Measurements from ENCODE around the gene LSM10. TPM values are rescaled to one million over a fixed set of nuclear protein-coding genes. Genes with fewer than 3 reads are reported as not detected.
A peak's percentile ranks its signal among the peaks of the same experiment; 100 is the strongest.

Gene LSM10
- total and polyA plus RNA-seq, 9 of the 15 experiments (the other 6 are each of a cell fraction or from before 2014, with no cell fraction given): 13.2 to 146 (median 68.9) TPM

DNA sequence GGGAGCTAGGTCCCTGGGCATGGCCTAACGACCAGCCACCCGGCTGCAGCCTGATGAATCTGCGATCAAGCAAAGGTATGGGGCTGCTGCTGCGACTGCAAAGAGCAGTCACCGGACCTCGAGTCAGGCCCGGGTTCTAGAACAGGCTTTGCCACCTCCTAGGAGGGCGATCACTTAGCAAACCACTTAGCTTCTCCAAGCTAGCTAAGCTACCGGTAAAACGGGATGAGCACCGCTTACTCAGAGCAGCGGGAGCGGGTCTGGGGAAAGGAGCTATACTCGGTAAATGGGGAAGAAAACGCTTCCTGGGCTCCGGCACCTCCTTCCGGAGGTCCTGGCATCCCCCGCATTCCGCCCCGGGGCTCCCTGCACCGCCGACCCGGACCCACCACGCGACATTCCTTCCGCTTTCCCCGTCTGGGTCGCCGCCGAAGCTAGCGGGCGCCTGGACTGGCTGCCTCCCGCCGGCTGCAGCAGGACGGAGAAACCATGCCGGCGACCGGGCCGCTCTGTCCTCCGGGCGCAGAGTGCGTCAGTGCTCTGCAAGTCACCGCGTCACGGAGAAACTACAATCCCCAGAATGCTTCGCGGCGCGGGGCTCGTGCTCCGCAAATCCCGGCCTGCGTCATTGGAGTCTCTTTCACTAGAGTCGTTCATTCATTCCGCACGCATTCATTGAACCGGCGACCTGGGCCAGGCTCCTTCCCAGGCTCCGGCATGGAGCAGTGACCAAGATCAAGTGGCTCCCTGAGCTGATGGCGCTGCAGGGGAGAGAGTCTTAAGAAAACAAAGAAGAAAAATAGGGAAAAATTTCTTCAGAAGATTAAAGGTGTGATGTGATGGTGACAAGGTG lies at the start of gene LSM10 (continued):
- TF ChIP-seq RNF2 (IDR thresholded peaks at IDR 0.05) (no peak; the same call in 1 of the 2 replicates), ZNF707 (CRISPR knock-in tag; conservative IDR thresholded peaks at IDR 0.05) (no peak), ZNF77 (CRISPR knock-in tag; IDR thresholded peaks at IDR 0.05) (no peak), HMG20A (CRISPR knock-in tag; conservative IDR thresholded peaks at IDR 0.05) (no peak), ZBTB17 (CRISPR knock-in tag; IDR thresholded peaks at IDR 0.05) (peak; percentile 17; the same call in 1 of the 2 replicates), CREB3 (tag; conservative IDR thresholded peaks at IDR 0.05; ENCODE audit: low read depth) (no peak), SMARCC2 (IDR thresholded peaks at IDR 0.05; ENCODE audit: low read depth) (no peak), FOXO4 (CRISPR knock-in tag; IDR thresholded peaks at IDR 0.05) (no peak), TCFL5 (CRISPR knock-in tag; conservative IDR thresholded peaks at IDR 0.05) (no peak), BHLHE40 (IDR thresholded peaks at IDR 0.05; ENCODE audit: low read length) (peak; percentile 89), ZNF57 (CRISPR knock-in tag; IDR thresholded peaks at IDR 0.05) (no peak), MCM5 (IDR thresholded peaks at IDR 0.05; ENCODE audit: low read depth) (no peak), XRCC5 (IDR thresholded peaks at IDR 0.05; ENCODE audit: low read depth, low read length) (peak; percentile 73)
- TF ChIP-seq, protein P1, sequence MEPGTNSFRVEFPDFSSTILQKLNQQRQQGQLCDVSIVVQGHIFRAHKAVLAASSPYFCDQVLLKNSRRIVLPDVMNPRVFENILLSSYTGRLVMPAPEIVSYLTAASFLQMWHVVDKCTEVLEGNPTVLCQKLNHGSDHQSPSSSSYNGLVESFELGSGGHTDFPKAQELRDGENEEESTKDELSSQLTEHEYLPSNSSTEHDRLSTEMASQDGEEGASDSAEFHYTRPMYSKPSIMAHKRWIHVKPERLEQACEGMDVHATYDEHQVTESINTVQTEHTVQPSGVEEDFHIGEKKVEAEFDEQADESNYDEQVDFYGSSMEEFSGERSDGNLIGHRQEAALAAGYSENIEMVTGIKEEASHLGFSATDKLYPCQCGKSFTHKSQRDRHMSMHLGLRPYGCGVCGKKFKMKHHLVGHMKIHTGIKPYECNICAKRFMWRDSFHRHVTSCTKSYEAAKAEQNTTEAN (CRISPR knock-in tag; IDR thresholded peaks at IDR 0.05): peak; percentile 73; the same call in 1 of the 2 replicates
- TF ChIP-seq, protein P2, sequence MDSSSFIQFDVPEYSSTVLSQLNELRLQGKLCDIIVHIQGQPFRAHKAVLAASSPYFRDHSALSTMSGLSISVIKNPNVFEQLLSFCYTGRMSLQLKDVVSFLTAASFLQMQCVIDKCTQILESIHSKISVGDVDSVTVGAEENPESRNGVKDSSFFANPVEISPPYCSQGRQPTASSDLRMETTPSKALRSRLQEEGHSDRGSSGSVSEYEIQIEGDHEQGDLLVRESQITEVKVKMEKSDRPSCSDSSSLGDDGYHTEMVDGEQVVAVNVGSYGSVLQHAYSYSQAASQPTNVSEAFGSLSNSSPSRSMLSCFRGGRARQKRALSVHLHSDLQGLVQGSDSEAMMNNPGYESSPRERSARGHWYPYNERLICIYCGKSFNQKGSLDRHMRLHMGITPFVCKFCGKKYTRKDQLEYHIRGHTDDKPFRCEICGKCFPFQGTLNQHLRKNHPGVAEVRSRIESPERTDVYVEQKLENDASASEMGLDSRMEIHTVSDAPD (CRISPR knock-in tag; IDR thresholded peaks at IDR 0.05): no peak
- TF ChIP-seq, protein P3, sequence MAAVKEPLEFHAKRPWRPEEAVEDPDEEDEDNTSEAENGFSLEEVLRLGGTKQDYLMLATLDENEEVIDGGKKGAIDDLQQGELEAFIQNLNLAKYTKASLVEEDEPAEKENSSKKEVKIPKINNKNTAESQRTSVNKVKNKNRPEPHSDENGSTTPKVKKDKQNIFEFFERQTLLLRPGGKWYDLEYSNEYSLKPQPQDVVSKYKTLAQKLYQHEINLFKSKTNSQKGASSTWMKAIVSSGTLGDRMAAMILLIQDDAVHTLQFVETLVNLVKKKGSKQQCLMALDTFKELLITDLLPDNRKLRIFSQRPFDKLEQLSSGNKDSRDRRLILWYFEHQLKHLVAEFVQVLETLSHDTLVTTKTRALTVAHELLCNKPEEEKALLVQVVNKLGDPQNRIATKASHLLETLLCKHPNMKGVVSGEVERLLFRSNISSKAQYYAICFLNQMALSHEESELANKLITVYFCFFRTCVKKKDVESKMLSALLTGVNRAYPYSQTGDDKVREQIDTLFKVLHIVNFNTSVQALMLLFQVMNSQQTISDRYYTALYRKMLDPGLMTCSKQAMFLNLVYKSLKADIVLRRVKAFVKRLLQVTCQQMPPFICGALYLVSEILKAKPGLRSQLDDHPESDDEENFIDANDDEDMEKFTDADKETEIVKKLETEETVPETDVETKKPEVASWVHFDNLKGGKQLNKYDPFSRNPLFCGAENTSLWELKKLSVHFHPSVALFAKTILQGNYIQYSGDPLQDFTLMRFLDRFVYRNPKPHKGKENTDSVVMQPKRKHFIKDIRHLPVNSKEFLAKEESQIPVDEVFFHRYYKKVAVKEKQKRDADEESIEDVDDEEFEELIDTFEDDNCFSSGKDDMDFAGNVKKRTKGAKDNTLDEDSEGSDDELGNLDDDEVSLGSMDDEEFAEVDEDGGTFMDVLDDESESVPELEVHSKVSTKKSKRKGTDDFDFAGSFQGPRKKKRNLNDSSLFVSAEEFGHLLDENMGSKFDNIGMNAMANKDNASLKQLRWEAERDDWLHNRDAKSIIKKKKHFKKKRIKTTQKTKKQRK (IDR thresholded peaks at IDR 0.05; ENCODE audit: borderline replicate concordance, low read depth, low read length): no peak

All from K562 (cell line).